GM10266 (cell line): Measurements from ENCODE around the gene C6.

Experiments used
- DNase-seq: peaks from one replicate; pipeline ENCODE4 v3.0.0; 2012; ENCODE audit errors: extremely low spot score
- CTCF ChIP-seq: IDR thresholded peaks from 2 replicates; pipeline ENCODE4 v1.5.1; 2012; ENCODE audit warnings: mild to moderate bottlenecking, low read depth; ENCODE audit not compliant: control insufficient read depth, insufficient read depth; ENCODE audit errors: missing control alignments

Gene C6

GRCh38 chr5:41213340-41213739 lies at the start of gene C6:
C6 (minus strand) TSS chr5:41213532; CDS start chr5:41203230, 10,302 bp downstream.
- TF ChIP-seq CTCF: no peak
- DNase-seq: no peak

- TF ChIP-seq CTCF: no peak
Observed at GRCh38 chr5:41256400-41256799, 43.1 kb upstream of the C6 start.

GRCh38 chr5:41253109-41253508 lies 39.8 kb upstream of the C6 start:
- TF ChIP-seq CTCF: no peak
- no peak for DNase-seq

More at GRCh38 chr5:41256400-41256799, 43.1 kb upstream of the C6 start:
- DNase-seq: no peak

GRCh38 chr5:41252036-41252435 lies 38.7 kb upstream of the C6 start:
- DNase-seq: no peak
- TF ChIP-seq CTCF: no peak

GRCh38 chr5:41250351-41250987 lies 37.1 kb upstream of the C6 start:
- DNase-seq: no peak
- no peak for TF ChIP-seq CTCF

- DNase-seq: no peak
- TF ChIP-seq CTCF: no peak
Observed at GRCh38 chr5:41247135-41247534, 33.8 kb upstream of the C6 start.

GRCh38 chr5:41246376-41246775 lies 33.0 kb upstream of the C6 start:
- DNase-seq: no peak
- no peak for TF ChIP-seq CTCF
